GM18502 (cell line): ENCODE measurements around the gene PRELID2.
"Not testable (repeated sequence)": the region's sequence is repeated elsewhere in the genome, so short reads cannot be mapped to it uniquely, and the experiment has no call there.

ENCODE experiments used
- ATAC-seq: cut with Tn5 transposase; IDR thresholded peaks from one replicate; pipeline ENCODE4 v1.9.1; 2021; ENCODE audit warnings: mild to moderate bottlenecking; ENCODE audit not compliant: unreplicated experiment, poor library complexity

PRELID2 gene

GRCh38 chr5:145840458-145841132 lies 5.5 kb upstream of the PRELID2 start:
- no peak for ATAC-seq

- no peak for ATAC-seq
Measured at GRCh38 chr5:145838276-145838675, 3.1 kb upstream of the PRELID2 start.

- ATAC-seq: not testable (repeated sequence)
Measured at GRCh38 chr5:145836241-145836640, 1.1 kb upstream of the PRELID2 start.

- no peak for ATAC-seq
Measured at GRCh38 chr5:145835848-145836239, 702 bp upstream of the PRELID2 start.

GRCh38 chr5:145834554-145834916 lies 607 bp downstream of the PRELID2 start:
- no peak for ATAC-seq

- ATAC-seq: no peak
Measured at GRCh38 chr5:145833631-145834200, 1.4 kb downstream of the PRELID2 start.

GRCh38 chr5:145830594-145830993 lies 4.5 kb downstream of the PRELID2 start:
- ATAC-seq: no peak

- ATAC-seq: no peak
Measured at GRCh38 chr5:145829708-145830361, 5.3 kb downstream of the PRELID2 start.

GRCh38 chr5:145826895-145827674 lies 8.1 kb downstream of the PRELID2 start:
- ATAC-seq: no peak

- peak; percentile 84 for ATAC-seq
Measured at GRCh38 chr5:145825751-145826180, 9.4 kb downstream of the PRELID2 start.

GRCh38 chr5:145824040-145824439 lies 11.1 kb downstream of the PRELID2 start:
- no peak for ATAC-seq

GRCh38 chr5:145818604-145819003 lies 16.5 kb downstream of the PRELID2 start:
- no peak for ATAC-seq

GRCh38 chr5:145812877-145813276 lies 22.3 kb downstream of the PRELID2 start:
- no peak for ATAC-seq

GRCh38 chr5:145811834-145812625 lies 23.1 kb downstream of the PRELID2 start:
- no peak for ATAC-seq

- ATAC-seq: no peak
Measured at GRCh38 chr5:145806923-145807322, 28.2 kb downstream of the PRELID2 start.

- ATAC-seq: no peak
Measured at GRCh38 chr5:145805819-145806218, 29.3 kb downstream of the PRELID2 start.

- ATAC-seq: no peak
Measured at GRCh38 chr5:145804701-145805100, 30.4 kb downstream of the PRELID2 start.

- ATAC-seq: no peak
Measured at GRCh38 chr5:145803112-145804004, 31.8 kb downstream of the PRELID2 start.

- no peak for ATAC-seq
Measured at GRCh38 chr5:145801195-145801594, 33.9 kb downstream of the PRELID2 start.
